T-helper 2 cell treated with Interferon-gamma antibody and Interleukin-4, amounts not matched to agents 5 μg/mL and 100 μg/mL, for 36 hours (primary cell): ENCODE measurements around the gene SCN8A.

Experiments used
- DNase-seq: peaks from one replicate; pipeline ENCODE4 v3.0.0; 2021; ENCODE audit warnings: low spot score
- H3K27ac Mint-ChIP-seq: one replicate; pipeline ENCODE4 v1.8.0; 2021; ENCODE audit warnings: mild to moderate bottlenecking, mixed read lengths
- H3K27me3 Mint-ChIP-seq: one replicate; pipeline ENCODE4 v1.8.0; 2021; ENCODE audit warnings: low read depth, mixed read lengths
- H3K36me3 Mint-ChIP-seq: one replicate; pipeline ENCODE4 v1.8.0; 2021; ENCODE audit warnings: low read depth, mixed read lengths
- H3K4me1 Mint-ChIP-seq: one replicate; pipeline ENCODE4 v1.8.0; 2021; ENCODE audit warnings: low read depth, mixed read lengths
- H3K4me3 Mint-ChIP-seq: one replicate; pipeline ENCODE4 v1.8.0; 2022; ENCODE audit warnings: mild to moderate bottlenecking, moderate library complexity, mixed read lengths
- H3K9me3 Mint-ChIP-seq: one replicate; pipeline ENCODE4 v1.8.0; 2021; ENCODE audit warnings: mixed read lengths

Gene SCN8A

DNA sequence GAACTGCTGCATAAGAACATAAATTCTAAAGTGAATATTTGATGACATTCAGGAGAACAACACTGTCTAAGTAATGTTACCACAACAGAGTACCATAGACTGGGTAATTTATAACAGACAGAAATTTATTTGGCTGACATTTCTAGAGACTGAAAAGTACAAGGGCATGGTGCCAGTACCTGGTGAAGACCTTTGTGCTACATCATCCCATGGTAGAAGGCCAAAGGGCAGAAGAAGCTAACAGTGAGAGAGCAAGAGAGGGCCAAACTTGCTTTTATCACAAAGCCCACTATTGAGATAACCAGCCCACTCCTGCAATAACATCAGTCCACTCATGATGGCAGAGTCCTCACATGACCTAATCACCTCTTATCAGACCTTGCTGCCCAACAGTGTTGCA, 168.7 kb downstream of the SCN8A start:
- H3K9me3 Mint-ChIP-seq: no peaks in the 10 kb centered on the region
- H3K4me3 Mint-ChIP-seq: no peak overlapping the region
- no peaks in the 10 kb centered on the region for H3K27me3 Mint-ChIP-seq
- no peaks in the 10 kb centered on the region for H3K4me1 Mint-ChIP-seq
- DNase-seq: no peak
- no peaks in the 10 kb centered on the region for H3K36me3 Mint-ChIP-seq
- H3K27ac Mint-ChIP-seq: no peak overlapping the region

- H3K27ac Mint-ChIP-seq: no peak overlapping the region
- DNase-seq: no peak
- no peaks in the 10 kb centered on the region for H3K27me3 Mint-ChIP-seq
- no peaks in the 10 kb centered on the region for H3K36me3 Mint-ChIP-seq
- no peaks in the 10 kb centered on the region for H3K9me3 Mint-ChIP-seq
- H3K4me1 Mint-ChIP-seq: no peaks in the 10 kb centered on the region
- H3K4me3 Mint-ChIP-seq: no peak overlapping the region
These were observed 169.2 kb downstream of the SCN8A start for GRCh38 chr12:51760231-51760630.

- Mint-ChIP-seq H3K27me3 (no peaks in the 10 kb centered on the region), H3K9me3 (no peaks in the 10 kb centered on the region), H3K27ac (no peak overlapping the region), H3K4me3 (no peak overlapping the region), H3K4me1 (no peaks in the 10 kb centered on the region), H3K36me3 (no peaks in the 10 kb centered on the region)
- DNase-seq: no peak
These were observed 172.7 kb downstream of the SCN8A start for GRCh38 chr12:51763743-51764142.

DNA sequence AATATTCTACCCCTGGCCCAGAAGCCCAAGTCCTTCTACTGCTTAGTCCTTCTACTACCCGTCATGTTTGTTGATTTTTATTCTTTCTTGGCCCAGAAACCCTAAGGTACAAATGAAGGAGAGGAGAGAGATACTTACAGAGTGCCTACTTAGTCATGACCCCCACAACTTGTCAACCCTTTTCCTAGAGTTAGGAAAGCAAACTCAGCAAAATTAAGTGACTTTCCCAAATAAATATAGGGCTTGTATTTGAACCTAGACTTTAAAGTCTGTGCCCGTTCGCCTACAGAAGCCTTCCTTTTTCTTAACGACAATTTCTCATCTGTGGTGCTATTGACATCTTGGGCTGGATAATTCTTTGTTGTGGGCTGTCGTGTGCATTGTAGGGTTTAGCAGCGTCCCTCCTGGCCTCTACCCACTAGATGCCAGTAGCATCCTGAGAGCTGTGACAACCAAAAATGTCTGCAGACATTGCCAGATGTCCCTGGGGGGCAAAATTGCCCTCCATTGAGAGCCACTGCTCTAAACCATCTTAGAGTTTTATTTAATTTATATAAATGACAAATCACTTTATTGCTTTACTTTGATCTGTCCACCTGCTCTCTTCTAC, 175.1 kb downstream of the SCN8A start:
- H3K27ac Mint-ChIP-seq: no peak overlapping the region
- no peaks in the 10 kb centered on the region for H3K27me3 Mint-ChIP-seq
- DNase-seq: no peak
- H3K9me3 Mint-ChIP-seq: no peaks in the 10 kb centered on the region
- H3K4me3 Mint-ChIP-seq: no peak overlapping the region
- no peaks in the 10 kb centered on the region for H3K36me3 Mint-ChIP-seq
- no peaks in the 10 kb centered on the region for H3K4me1 Mint-ChIP-seq

- Mint-ChIP-seq H3K27ac (no peak overlapping the region), H3K27me3 (no peaks in the 10 kb centered on the region), H3K36me3 (no peaks in the 10 kb centered on the region), H3K4me1 (no peaks in the 10 kb centered on the region), H3K9me3 (no peaks in the 10 kb centered on the region), H3K4me3 (no peak overlapping the region)
- DNase-seq: no peak
These were observed 180.0 kb downstream of the SCN8A start for GRCh38 chr12:51771008-51771407.

DNA sequence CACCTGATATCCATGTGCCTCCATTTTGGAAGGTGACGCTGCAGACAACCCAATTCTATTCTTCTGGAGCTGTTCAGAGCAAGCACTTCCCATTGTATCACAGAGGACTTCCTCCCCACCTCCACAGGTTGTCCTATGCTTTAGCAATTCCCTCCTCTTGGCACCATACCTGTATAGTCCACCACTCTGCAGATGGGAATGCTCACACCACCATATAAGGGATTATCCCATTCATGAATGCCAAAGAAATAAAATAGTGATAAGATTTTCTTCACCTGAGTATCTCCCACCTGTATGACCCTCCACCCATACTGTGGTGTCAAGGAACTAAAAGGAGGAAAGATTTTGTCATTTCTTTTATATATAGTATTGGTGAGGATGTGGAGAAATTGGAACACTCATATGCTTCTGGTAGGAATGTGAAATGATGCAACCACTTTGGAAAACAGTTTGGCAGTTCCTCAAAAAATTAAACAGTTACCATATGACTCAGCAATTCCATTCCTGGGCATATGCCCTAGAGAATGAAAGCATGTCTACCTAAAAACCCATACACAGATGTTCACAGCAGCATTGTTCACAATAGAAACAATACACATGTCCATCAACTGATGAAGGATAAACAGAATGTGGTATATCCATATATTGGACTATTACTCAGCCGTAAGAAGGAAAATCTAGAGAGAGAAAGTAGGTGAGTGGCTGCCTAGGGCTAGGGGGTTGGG, 182.3 kb downstream of the SCN8A start:
- H3K9me3 Mint-ChIP-seq: no peaks in the 10 kb centered on the region
- no peak for DNase-seq
- no peaks in the 10 kb centered on the region for H3K36me3 Mint-ChIP-seq
- H3K4me3 Mint-ChIP-seq: no peak overlapping the region
- peaks cover 3% of the 10 kb centered on the region for H3K27me3 Mint-ChIP-seq
- no peaks in the 10 kb centered on the region for H3K4me1 Mint-ChIP-seq
- H3K27ac Mint-ChIP-seq: no peak overlapping the region

DNA sequence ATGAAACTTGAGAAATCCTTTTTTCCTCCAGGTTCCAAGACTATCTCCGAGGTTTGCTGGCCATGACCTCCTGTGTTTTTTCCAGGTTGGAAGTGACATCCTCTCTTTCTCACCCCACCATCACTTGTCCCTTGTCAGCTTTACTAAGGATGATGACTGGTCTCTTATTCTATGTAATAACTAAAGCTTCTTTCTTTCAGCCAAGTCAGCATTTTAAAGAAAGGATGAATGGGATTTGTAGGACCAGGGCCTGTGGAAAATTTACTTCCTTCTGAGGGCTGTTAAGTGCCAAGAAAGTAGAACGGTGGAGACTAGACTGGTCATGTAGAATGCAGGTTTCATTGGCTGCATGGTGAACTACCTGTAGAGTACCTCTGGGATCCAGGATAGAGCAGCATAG, 183.9 kb downstream of the SCN8A start:
- H3K36me3 Mint-ChIP-seq: no peaks in the 10 kb centered on the region
- H3K27ac Mint-ChIP-seq: no peak overlapping the region
- H3K4me3 Mint-ChIP-seq: no peak overlapping the region
- peaks cover 3% of the 10 kb centered on the region for H3K27me3 Mint-ChIP-seq
- H3K9me3 Mint-ChIP-seq: no peaks in the 10 kb centered on the region
- no peak for DNase-seq
- no peaks in the 10 kb centered on the region for H3K4me1 Mint-ChIP-seq

DNA sequence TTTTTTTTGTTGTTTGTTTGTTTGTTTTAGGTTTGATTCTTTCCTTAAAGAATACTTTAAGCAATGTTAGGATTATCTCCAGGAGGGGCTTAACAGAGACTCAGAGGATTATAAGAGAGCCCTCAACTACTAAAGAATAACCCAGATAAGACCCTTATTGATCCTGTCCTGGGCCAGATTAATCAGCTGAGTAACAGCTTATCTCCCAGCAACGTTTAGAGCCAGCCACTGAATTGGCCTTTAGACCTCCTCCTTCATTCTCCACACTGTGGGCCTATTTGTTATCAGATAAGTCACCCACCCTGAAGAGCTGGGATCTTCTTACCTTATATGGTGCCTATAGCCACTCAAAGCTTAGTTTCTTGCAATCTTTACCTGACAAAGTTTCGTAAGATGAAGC, 186.4 kb downstream of the SCN8A start:
- Mint-ChIP-seq H3K4me3 (no peak overlapping the region), H3K27me3 (peaks cover 11% of the 10 kb centered on the region), H3K27ac (no peak overlapping the region), H3K36me3 (no peaks in the 10 kb centered on the region), H3K9me3 (no peaks in the 10 kb centered on the region), H3K4me1 (peaks cover 1% of the 10 kb centered on the region)
- DNase-seq: no peak

DNA sequence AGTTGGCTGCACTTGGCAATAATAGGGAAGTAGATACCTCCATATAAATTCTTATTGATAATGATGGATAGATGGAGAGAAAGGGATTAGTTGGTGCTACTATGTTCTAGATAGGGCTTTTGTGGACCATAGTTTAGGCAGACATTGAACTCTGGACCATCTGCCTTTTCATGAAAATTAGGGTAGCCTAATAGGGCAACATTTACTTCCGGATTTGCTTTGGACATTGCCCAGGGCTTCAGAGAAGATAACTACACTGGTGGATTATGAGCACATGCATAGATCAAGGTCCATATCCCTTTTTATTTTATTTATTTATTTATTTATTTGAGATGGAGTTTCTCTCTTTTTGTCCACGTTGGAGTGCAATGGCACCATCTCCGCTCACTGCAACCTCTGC, 186.9 kb downstream of the SCN8A start:
- peaks cover 12% of the 10 kb centered on the region for H3K27me3 Mint-ChIP-seq
- H3K36me3 Mint-ChIP-seq: no peaks in the 10 kb centered on the region
- DNase-seq: no peak
- no peaks in the 10 kb centered on the region for H3K9me3 Mint-ChIP-seq
- H3K27ac Mint-ChIP-seq: no peak overlapping the region
- peaks cover 1% of the 10 kb centered on the region for H3K4me1 Mint-ChIP-seq
- no peak overlapping the region for H3K4me3 Mint-ChIP-seq

DNA sequence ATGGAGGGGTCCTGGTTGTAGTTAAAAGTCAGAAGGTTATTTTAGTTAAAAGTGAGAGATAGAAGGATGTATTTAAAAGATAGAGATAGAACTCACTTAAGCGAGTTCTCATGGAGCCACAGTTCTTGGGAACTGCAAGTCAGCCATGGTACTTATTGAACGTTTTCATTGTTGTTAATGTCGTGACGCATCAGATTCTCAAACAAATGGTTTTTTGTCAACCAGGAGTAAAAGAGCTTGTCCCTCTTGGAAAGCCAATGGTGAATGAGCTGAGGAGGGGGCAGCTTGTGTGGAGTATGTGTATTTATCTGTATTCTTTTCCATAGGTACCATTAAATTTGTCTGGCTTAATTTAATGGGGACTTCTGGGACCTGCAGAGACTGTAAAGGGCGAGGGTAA, 188.8 kb downstream of the SCN8A start:
- H3K4me3 Mint-ChIP-seq: no peak overlapping the region
- H3K36me3 Mint-ChIP-seq: no peaks in the 10 kb centered on the region
- no peak overlapping the region for H3K27ac Mint-ChIP-seq
- H3K4me1 Mint-ChIP-seq: peaks cover 1% of the 10 kb centered on the region
- no peaks in the 10 kb centered on the region for H3K9me3 Mint-ChIP-seq
- no peak for DNase-seq
- peaks cover 12% of the 10 kb centered on the region for H3K27me3 Mint-ChIP-seq

- Mint-ChIP-seq H3K36me3 (no peaks in the 10 kb centered on the region), H3K27ac (no peak overlapping the region), H3K4me1 (peaks cover 1% of the 10 kb centered on the region), H3K27me3 (peaks cover 12% of the 10 kb centered on the region), H3K9me3 (no peaks in the 10 kb centered on the region), H3K4me3 (no peak overlapping the region)
- DNase-seq: no peak
These were observed 193.7 kb downstream of the SCN8A start for GRCh38 chr12:51784688-51785087.

DNA sequence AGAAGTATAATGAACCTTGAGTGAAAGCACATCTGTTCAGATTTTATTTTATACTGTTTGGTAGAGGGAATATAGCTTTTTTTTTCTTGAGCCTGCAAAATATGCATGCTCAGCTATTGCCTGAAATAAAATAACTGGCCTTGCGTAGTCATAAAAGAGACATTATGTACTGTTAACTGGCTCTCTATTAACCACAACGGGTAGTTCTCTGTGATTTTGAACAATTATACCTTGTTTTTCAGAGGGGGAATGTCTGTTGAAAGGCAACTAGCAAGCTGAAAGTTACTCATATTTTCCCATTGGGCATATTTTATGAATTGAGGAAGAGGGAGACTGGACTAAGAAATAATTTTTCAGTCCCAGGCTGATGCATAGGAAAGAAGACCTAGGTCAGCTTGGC, 194.9 kb downstream of the SCN8A start:
- Mint-ChIP-seq H3K4me3 (no peak overlapping the region), H3K36me3 (no peaks in the 10 kb centered on the region), H3K27ac (no peak overlapping the region), H3K9me3 (no peaks in the 10 kb centered on the region), H3K4me1 (no peaks in the 10 kb centered on the region), H3K27me3 (peaks cover 7% of the 10 kb centered on the region)
- DNase-seq: no peak

- H3K27me3 Mint-ChIP-seq: peaks cover 3% of the 10 kb centered on the region
- no peaks in the 10 kb centered on the region for H3K4me1 Mint-ChIP-seq
- no peak for DNase-seq
- H3K9me3 Mint-ChIP-seq: no peaks in the 10 kb centered on the region
- no peak overlapping the region for H3K4me3 Mint-ChIP-seq
- H3K27ac Mint-ChIP-seq: no peak overlapping the region
- no peaks in the 10 kb centered on the region for H3K36me3 Mint-ChIP-seq
These were observed 197.8 kb downstream of the SCN8A start for GRCh38 chr12:51788876-51789275.

- Mint-ChIP-seq H3K27ac (no peak overlapping the region), H3K36me3 (no peaks in the 10 kb centered on the region)
These were observed 201.4 kb downstream of the SCN8A start for GRCh38 chr12:51792417-51792816.

GRCh38 chr12:51793201-51793600, 202.2 kb downstream of the SCN8A start:
- Mint-ChIP-seq H3K36me3 (no peaks in the 10 kb centered on the region), H3K27me3 (no peaks in the 10 kb centered on the region), H3K27ac (no peak overlapping the region), H3K9me3 (no peaks in the 10 kb centered on the region), H3K4me1 (no peaks in the 10 kb centered on the region), H3K4me3 (no peak overlapping the region)
- no peak for DNase-seq

More at GRCh38 chr12:51792417-51792816, 201.4 kb downstream of the SCN8A start:
- no peak for DNase-seq
- no peak overlapping the region for H3K4me3 Mint-ChIP-seq
- no peaks in the 10 kb centered on the region for H3K9me3 Mint-ChIP-seq
- no peaks in the 10 kb centered on the region for H3K27me3 Mint-ChIP-seq
- H3K4me1 Mint-ChIP-seq: no peaks in the 10 kb centered on the region
